Smooth muscle cell (in vitro differentiated cells): ENCODE data around the gene RIC1. TPM values are rescaled to one million over a fixed set of nuclear protein-coding genes. Genes with fewer than 3 reads are reported as not detected.

Experiments used
- DNase-seq: peaks from one replicate; lab custom pipeline; 2025; ENCODE audit not compliant: unreplicated experiment; lab: John Stamatoyannopoulos, UW
- H2AFZ ChIP-seq: fragments of 200-600 bp; sonication (generic); 2 replicates; pipeline ENCODE4 v1.6.0; 2016; ENCODE audit warnings: antibody characterized with exemption, low read depth, mild to moderate bottlenecking
- H3F3A ChIP-seq: fragments of 200-600 bp; sonication (generic); 2 replicates; pipeline ENCODE4 v1.6.0; 2017; ENCODE audit warnings: antibody characterized with exemption, low read depth
- H3K27ac ChIP-seq: fragments of 200-600 bp; sonication (generic); 2 replicates; pipeline ENCODE4 v1.5.1; 2016; ENCODE audit warnings: low read depth, mild to moderate bottlenecking
- H3K27me3 ChIP-seq: fragments of 200-600 bp; sonication (generic); 2 replicates; pipeline ENCODE4 v1.6.1; 2016; ENCODE audit warnings: low read depth, mild to moderate bottlenecking
- H3K36me3 ChIP-seq: fragments of 200-600 bp; sonication (generic); 2 replicates; pipeline ENCODE4 v1.5.1; 2016; ENCODE audit warnings: low read depth
- H3K4me1 ChIP-seq: fragments of 200-600 bp; sonication (generic); 2 replicates; pipeline ENCODE4 v1.5.1; 2016; ENCODE audit warnings: low read depth
- H3K4me2 ChIP-seq: fragments of 200-600 bp; sonication (generic); 2 replicates; pipeline ENCODE4 v1.6.0; 2016; ENCODE audit warnings: mild to moderate bottlenecking
- H3K4me3 ChIP-seq: fragments of 200-600 bp; sonication (generic); 2 replicates; pipeline ENCODE4 v1.5.1; 2016; ENCODE audit warnings: mild to moderate bottlenecking
- H3K79me2 ChIP-seq: fragments of 200-600 bp; sonication (generic); 2 replicates; pipeline ENCODE4 v1.6.0; 2016; ENCODE audit warnings: low read depth, mild to moderate bottlenecking
- H3K9ac ChIP-seq: fragments of 200-600 bp; sonication (generic); 2 replicates; pipeline ENCODE4 v1.6.0; 2016; ENCODE audit warnings: low read depth
- H3K9me3 ChIP-seq: fragments of 200-600 bp; sonication (generic); replicated peaks from 2 replicates; pipeline ENCODE4 v1.5.1; 2016; ENCODE audit warnings: low read depth
- H4K20me1 ChIP-seq: fragments of 200-600 bp; sonication (generic); 2 replicates; pipeline ENCODE4 v1.6.0; 2016; ENCODE audit warnings: low read depth
- WGBS: methylation state at CpG from one replicate; pipeline ENCODE4 v1.1.7; 2016; ENCODE audit warnings: low lambda C conversion rate; 5-methylcytosine and 5-hydroxymethylcytosine counted together
- polyA plus RNA-seq: library from polyadenylated mRNA; unstranded; fragments of >200 nt; fragmentation: Nextera tagmentation; extraction: Ambion mirVana; gene quantifications from 2 replicates; pipeline ENCODE4 v1.2.1, GENCODE V29; 2016
- total RNA-seq: library from RNA; depleted of rRNA; stranded (reverse); fragments of >200 nt; gene quantifications from 2 replicates; pipeline ENCODE4 v1.2.3, GENCODE V29; 2014
- TF ChIP-seq, protein P1 (sequence below): fragments of 200-600 bp; sonication (generic); IDR thresholded peaks from 2 replicates; pipeline ENCODE4 v1.5.1; 2017; ENCODE audit warnings: borderline replicate concordance, mild to moderate bottlenecking, antibody characterized with exemption; ENCODE audit not compliant: insufficient read depth, poor library complexity, severe bottlenecking

Gene RIC1
- total and polyA plus RNA-seq, 2 experiments from 2014 or later, result 9.9 to 52.4 TPM

DNA sequence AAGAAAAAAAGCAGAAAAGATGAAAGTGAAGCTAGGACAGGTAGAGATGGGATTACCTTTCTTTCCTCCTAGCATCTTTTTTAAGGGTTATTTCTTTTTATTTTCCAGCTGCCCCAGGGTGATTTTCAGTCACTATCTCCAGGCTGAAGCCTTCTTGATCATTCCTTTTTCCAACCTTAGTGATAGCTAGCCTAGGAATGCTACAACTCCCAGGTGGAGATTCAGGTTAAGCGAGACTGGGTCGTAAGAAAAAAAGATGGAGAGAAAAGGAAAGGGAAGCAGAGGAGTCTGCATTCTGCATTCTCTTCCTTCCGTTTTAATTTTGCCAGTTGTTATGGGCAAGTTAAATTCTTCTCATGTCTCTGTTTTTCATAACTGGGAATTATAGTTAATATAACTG, 36.7 kb upstream of the RIC1 start:
- 73% methylated on average over 3 of the region's 3 CpGs for WGBS
- Histone ChIP-seq H3K4me2 (no peak overlapping the region), H3K36me3 (no peaks in the 10 kb centered on the region), H2AFZ (no peak overlapping the region), H4K20me1 (no peaks in the 10 kb centered on the region), H3K4me3 (no peak overlapping the region), H3K79me2 (no peaks in the 10 kb centered on the region), H3K4me1 (no peaks in the 10 kb centered on the region), H3K9me3 (no peaks in the 10 kb centered on the region), H3F3A (no peaks in the 10 kb centered on the region), H3K27ac (no peak overlapping the region), H3K9ac (no peak overlapping the region), H3K27me3 (no peaks in the 10 kb centered on the region)
- no peak for DNase-seq
- TF ChIP-seq, protein P1, sequence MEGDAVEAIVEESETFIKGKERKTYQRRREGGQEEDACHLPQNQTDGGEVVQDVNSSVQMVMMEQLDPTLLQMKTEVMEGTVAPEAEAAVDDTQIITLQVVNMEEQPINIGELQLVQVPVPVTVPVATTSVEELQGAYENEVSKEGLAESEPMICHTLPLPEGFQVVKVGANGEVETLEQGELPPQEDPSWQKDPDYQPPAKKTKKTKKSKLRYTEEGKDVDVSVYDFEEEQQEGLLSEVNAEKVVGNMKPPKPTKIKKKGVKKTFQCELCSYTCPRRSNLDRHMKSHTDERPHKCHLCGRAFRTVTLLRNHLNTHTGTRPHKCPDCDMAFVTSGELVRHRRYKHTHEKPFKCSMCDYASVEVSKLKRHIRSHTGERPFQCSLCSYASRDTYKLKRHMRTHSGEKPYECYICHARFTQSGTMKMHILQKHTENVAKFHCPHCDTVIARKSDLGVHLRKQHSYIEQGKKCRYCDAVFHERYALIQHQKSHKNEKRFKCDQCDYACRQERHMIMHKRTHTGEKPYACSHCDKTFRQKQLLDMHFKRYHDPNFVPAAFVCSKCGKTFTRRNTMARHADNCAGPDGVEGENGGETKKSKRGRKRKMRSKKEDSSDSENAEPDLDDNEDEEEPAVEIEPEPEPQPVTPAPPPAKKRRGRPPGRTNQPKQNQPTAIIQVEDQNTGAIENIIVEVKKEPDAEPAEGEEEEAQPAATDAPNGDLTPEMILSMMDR, result no peak

DNA sequence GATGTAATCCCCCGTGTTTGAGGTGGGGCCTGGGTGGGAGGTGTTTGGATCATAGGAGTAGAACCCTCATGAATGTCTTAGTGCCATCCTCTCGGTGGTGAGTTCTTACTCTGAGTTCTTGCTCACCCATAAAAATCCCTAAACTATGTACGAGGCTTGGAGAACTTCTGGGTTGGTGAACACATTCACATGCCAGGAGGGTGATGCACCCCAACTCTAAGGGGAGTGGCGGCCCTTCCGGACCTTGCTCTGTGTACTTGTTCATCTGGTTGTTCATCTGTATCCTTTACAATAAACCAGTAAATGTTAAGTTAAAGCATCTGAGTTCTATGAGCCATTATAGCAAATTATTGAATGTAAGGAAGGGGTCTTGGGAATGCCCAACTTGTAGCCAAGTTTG, 36.0 kb upstream of the RIC1 start:
- Histone ChIP-seq H3K27ac (no peak overlapping the region), H2AFZ (no peak overlapping the region), H3K36me3 (no peaks in the 10 kb centered on the region), H3F3A (no peaks in the 10 kb centered on the region), H3K4me1 (no peaks in the 10 kb centered on the region), H3K4me2 (no peak overlapping the region), H3K9me3 (no peaks in the 10 kb centered on the region), H3K9ac (no peak overlapping the region), H3K4me3 (no peak overlapping the region), H4K20me1 (no peaks in the 10 kb centered on the region), H3K79me2 (no peaks in the 10 kb centered on the region), H3K27me3 (no peaks in the 10 kb centered on the region)
- WGBS, result 94% methylated on average over 5 of the region's 5 CpGs
- TF ChIP-seq, protein P1, result no peak
- DNase-seq, result no peak

DNA sequence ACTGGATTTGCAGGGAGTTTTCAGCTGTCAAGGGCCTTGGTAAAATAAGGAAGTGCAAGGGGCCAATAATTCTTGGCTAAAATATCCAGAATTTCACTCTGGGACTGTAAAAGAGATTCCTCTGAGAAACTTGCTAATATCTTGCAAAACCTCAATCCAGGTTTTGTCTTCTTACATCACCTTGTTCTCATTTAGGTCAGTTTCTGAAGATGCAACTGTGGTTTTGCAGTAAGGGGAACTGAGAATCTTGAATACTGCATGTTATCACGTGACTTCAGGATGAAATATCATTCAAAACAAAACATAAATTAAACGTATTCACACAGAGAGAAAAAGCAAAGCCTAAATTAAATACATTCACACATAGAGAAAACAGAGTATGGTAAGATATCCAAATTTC, 35.0 kb upstream of the RIC1 start:
- no peak for DNase-seq
- Histone ChIP-seq H2AFZ (no peak overlapping the region), H4K20me1 (no peaks in the 10 kb centered on the region), H3K9ac (no peak overlapping the region), H3K36me3 (no peaks in the 10 kb centered on the region), H3K27me3 (no peaks in the 10 kb centered on the region), H3K79me2 (no peaks in the 10 kb centered on the region), H3K4me3 (no peak overlapping the region), H3K9me3 (no peaks in the 10 kb centered on the region), H3F3A (no peaks in the 10 kb centered on the region), H3K4me2 (no peak overlapping the region), H3K4me1 (no peaks in the 10 kb centered on the region), H3K27ac (no peak overlapping the region)
- TF ChIP-seq, protein P1, result no peak
- 93% methylated on average over 2 of the region's 2 CpGs for WGBS

DNA sequence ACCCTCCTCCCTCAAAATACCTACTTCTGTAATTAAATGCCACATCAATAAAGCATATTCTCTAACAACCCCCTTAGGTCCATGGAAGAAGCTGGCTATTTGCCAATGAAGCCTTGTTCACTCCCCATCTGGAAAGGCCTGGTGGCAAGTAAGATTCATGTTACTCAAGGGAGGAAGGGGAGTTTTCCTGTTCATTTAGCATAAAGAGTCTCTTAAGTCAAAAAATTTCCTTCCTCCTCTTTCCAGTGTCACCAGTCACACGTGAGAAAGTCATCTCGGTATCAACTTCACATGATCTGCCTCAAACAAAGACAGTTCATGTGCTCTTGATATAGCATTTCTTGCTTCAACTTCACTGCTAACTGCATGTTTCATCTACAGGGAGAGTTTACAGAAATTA, 32.7 kb upstream of the RIC1 start:
- no peak overlapping the region for H3K9ac ChIP-seq
- H2AFZ ChIP-seq, result no peak overlapping the region
- WGBS, result 92% methylated on average over 2 of the region's 2 CpGs
- no peaks in the 10 kb centered on the region for H4K20me1 ChIP-seq
- no peaks in the 10 kb centered on the region for H3K36me3 ChIP-seq
- H3K79me2 ChIP-seq, result no peaks in the 10 kb centered on the region
- H3K9me3 ChIP-seq, result no peaks in the 10 kb centered on the region
- no peak overlapping the region for H3K4me2 ChIP-seq
- H3K4me3 ChIP-seq, result no peak overlapping the region
- H3F3A ChIP-seq, result no peaks in the 10 kb centered on the region
- no peaks in the 10 kb centered on the region for H3K4me1 ChIP-seq
- DNase-seq, result no peak
- TF ChIP-seq, protein P1, result no peak
- H3K27ac ChIP-seq, result no peak overlapping the region
- H3K27me3 ChIP-seq, result no peaks in the 10 kb centered on the region
